Endothelial cell of umbilical vein (primary cell): ENCODE data around the gene BCL10. TPM values are rescaled to one million over a fixed set of nuclear protein-coding genes. Genes with fewer than 3 reads are reported as not detected.
A peak's percentile ranks its signal among the peaks of the same experiment; 100 is the strongest.

Experiments
- BruUV-seq: library from RNA; stranded (reverse); fragments of 400-500 nt; replicated peaks from 2 replicates; lab custom pipeline; 2021; lab: Mats Ljungman, UMichigan
- CTCF ChIA-PET: fragments of 300-600, 350-600 bp; sonication (Branson Sonifier 250); formaldehyde crosslinking; loops from one replicate; lab custom pipeline; 2021; ENCODE audit warnings: antibody characterized with exemption, inconsistent platforms; lab: Charles Lee
- POLR2A ChIA-PET: fragments of 300-600, 350-600 bp; sonication (Branson Sonifier 250); formaldehyde crosslinking; loops from one replicate; lab custom pipeline; 2021; ENCODE audit warnings: antibody characterized with exemption, inconsistent platforms; lab: Charles Lee
- DNase-seq: peaks from one replicate; pipeline ENCODE4 v3.0.0-alpha.2; 2011; ENCODE audit warnings: low read depth, low spot score
- FAIRE-seq: peaks from 2 replicates; lab custom pipeline; 2011; peaks lifted over from hg19 to GRCh38; lab: Jason Lieb, UNC
- H2AFZ ChIP-seq: 2 replicates; pipeline ENCODE4 v1.6.0; 2012; ENCODE audit warnings: low read depth, low read length, control low read depth, inconsistent platforms
- H3K27ac ChIP-seq: 2 replicates; pipeline ENCODE4 v1.5.1; 2011; ENCODE audit warnings: low read depth, mild to moderate bottlenecking, control low read depth, low read length, moderate library complexity; ENCODE audit not compliant: insufficient read depth
- H3K27me3 ChIP-seq, 2 experiments: 2 replicates each; pipeline versions ENCODE4 v1.6.0 to v1.6.1; 2011; ENCODE audit warnings: low read length in 2 of 2, mixed read lengths in 1 of 2; ENCODE audit not compliant: control insufficient read depth in 2 of 2, insufficient read depth in 2 of 2
- H3K36me3 ChIP-seq, 2 experiments: 2 replicates in 1 of 2; 3 replicates in 1 of 2; pipeline ENCODE4 v1.5.1; 2011; ENCODE audit warnings: low read length in 2 of 2, mild to moderate bottlenecking in 1 of 2, moderate library complexity in 1 of 2; ENCODE audit not compliant: control insufficient read depth in 2 of 2, insufficient read depth in 2 of 2; ENCODE audit errors: extremely low read depth in 1 of 2
- H3K4me1 ChIP-seq: 3 replicates; pipeline ENCODE4 v1.5.1; 2011; ENCODE audit warnings: mild to moderate bottlenecking, low read length; ENCODE audit not compliant: control insufficient read depth, insufficient read depth; ENCODE audit errors: extremely low read depth
- H3K4me2 ChIP-seq: 2 replicates; pipeline ENCODE4 v1.6.1; 2011; ENCODE audit warnings: low read length, control low read depth, mixed read lengths; ENCODE audit not compliant: insufficient read depth
- H3K4me3 ChIP-seq, 3 experiments: fragments of 200-600 bp in 1 of 3; sonication (generic), shearing (Covaris generic) in 1 of 3; replicated peaks in 1 of 3; 2 replicates each; pipeline ENCODE4 v1.5.1; 2011 to 2016; ENCODE audit warnings: control low read depth in 3 of 3, low read length in 3 of 3, mild to moderate bottlenecking in 2 of 3, inconsistent platforms in 1 of 3, low read depth in 1 of 3, moderate library complexity in 1 of 3; ENCODE audit not compliant: insufficient read depth in 1 of 3
- H3K79me2 ChIP-seq: 2 replicates; pipeline ENCODE4 v1.6.0; 2012; ENCODE audit warnings: low read length, inconsistent platforms; ENCODE audit not compliant: control insufficient read depth, insufficient read depth
- H3K9ac ChIP-seq: replicated peaks from 2 replicates; pipeline ENCODE3; 2011; ENCODE audit warnings: low read length, control low read depth; ENCODE audit not compliant: insufficient read depth; ENCODE audit errors: extremely low read depth
- H3K9me1 ChIP-seq: replicated peaks from 3 replicates; pipeline ENCODE4 v1.6.0; 2011; ENCODE audit warnings: mild to moderate bottlenecking, low read length; ENCODE audit not compliant: control insufficient read depth, insufficient read depth; ENCODE audit errors: extremely low read depth
- H3K9me3 ChIP-seq: replicated peaks from 2 replicates; pipeline ENCODE4 v1.5.1; 2012; ENCODE audit warnings: low read length, inconsistent platforms; ENCODE audit not compliant: control insufficient read depth, insufficient read depth
- H4K20me1 ChIP-seq: replicated peaks from 2 replicates; pipeline ENCODE3; 2011; ENCODE audit warnings: mild to moderate bottlenecking, low read length; ENCODE audit not compliant: control insufficient read depth, insufficient read depth; ENCODE audit errors: extremely low read depth
- EZH2 ChIP-seq: IDR thresholded peaks from 2 replicates; pipeline ENCODE4 v1.6.1; 2012; ENCODE audit warnings: borderline replicate concordance, low read depth, mild to moderate bottlenecking, moderate library complexity, low read length, inconsistent platforms; ENCODE audit not compliant: severe bottlenecking
- FOS ChIP-seq: IDR thresholded peaks from 2 replicates; pipeline ENCODE4 v1.6.1; 2011; ENCODE audit warnings: mild to moderate bottlenecking, low read length, moderate library complexity, borderline replicate concordance; ENCODE audit not compliant: insufficient read depth
- GATA2 ChIP-seq: IDR thresholded peaks from 2 replicates; pipeline ENCODE4 v1.7.0; 2011; ENCODE audit warnings: low read depth, mild to moderate bottlenecking, moderate library complexity, mixed read lengths, low read length; ENCODE audit not compliant: insufficient read length, insufficient read depth
- JUN ChIP-seq: IDR thresholded peaks from 2 replicates; pipeline ENCODE4 v1.6.1; 2011; ENCODE audit warnings: borderline replicate concordance, low read depth; ENCODE audit not compliant: insufficient read length, insufficient read depth
- MYC ChIP-seq: IDR thresholded peaks from one replicate; pipeline ENCODE4 v1.6.1; 2011; ENCODE audit warnings: mild to moderate bottlenecking, low read depth, low read length
- POLR2A ChIP-seq: IDR thresholded peaks from 2 replicates; pipeline ENCODE4 v1.6.1; 2012; ENCODE audit warnings: low read depth, mild to moderate bottlenecking, control low read depth, low read length
- POLR2AphosphoS5 ChIP-seq: IDR thresholded peaks from 2 replicates; pipeline ENCODE4 v1.6.1; 2012; ENCODE audit warnings: low read depth, mild to moderate bottlenecking, control low read depth, low read length, moderate library complexity; ENCODE audit not compliant: insufficient read depth
- dilution Hi-C: fragments of 300-500 bp; cut with MboI; formaldehyde crosslinking; loops from one replicate; pipeline ENCODE4 v1.15.0; 2019; ENCODE audit warnings: low sequenced_read_pairs; ENCODE audit not compliant: extremely low pct_ligation_motif_present
- intact Hi-C: fragments of 100-400 bp; cut with micrococcal nuclease; formaldehyde crosslinking; loops from one replicate; pipeline ENCODE4 v1.10.0; 2022
- polyA plus RNA-seq, 4 experiments: library from polyadenylated mRNA; depleted of rRNA in 3 of 4; stranded (reverse) in 3 of 4; unstranded in 1 of 4; fragments of >200 nt; gene quantifications; 2 replicates each; pipeline versions ENCODE4 v1.2.1 to v1.2.3, GENCODE V29; 2011 to 2012; ENCODE audit warnings: missing spikeins in 1 of 4
- total RNA-seq: library from RNA; stranded (reverse); gene quantifications from 2 replicates; pipeline ENCODE4 v1.2.3, GENCODE V29; 2021
- TF ChIP-seq, protein P1 (sequence below): IDR thresholded peaks from 2 replicates; pipeline ENCODE4 v1.6.1; 2011; ENCODE audit not compliant: insufficient read depth, insufficient read length
- TF ChIP-seq, protein P2 (sequence below), 2 donors: IDR thresholded peaks; 1 replicate in 1 of 2; 2 replicates in 1 of 2; pipeline ENCODE4 v1.5.1; 2011; ENCODE audit warnings: low read length in 2 of 2, mild to moderate bottlenecking in 2 of 2, moderate library complexity in 2 of 2, control low read depth in 1 of 2, inconsistent platforms in 1 of 2, low read depth in 1 of 2; ENCODE audit not compliant: insufficient read depth in 1 of 2; ENCODE audit errors: extremely low read depth in 1 of 2

The BCL10 gene
- total and polyA plus RNA-seq, 2 donors (not counting 3 experiments of a cell fraction or from before 2014, with no cell fraction given), result 16.1 to 78.6 TPM

DNA sequence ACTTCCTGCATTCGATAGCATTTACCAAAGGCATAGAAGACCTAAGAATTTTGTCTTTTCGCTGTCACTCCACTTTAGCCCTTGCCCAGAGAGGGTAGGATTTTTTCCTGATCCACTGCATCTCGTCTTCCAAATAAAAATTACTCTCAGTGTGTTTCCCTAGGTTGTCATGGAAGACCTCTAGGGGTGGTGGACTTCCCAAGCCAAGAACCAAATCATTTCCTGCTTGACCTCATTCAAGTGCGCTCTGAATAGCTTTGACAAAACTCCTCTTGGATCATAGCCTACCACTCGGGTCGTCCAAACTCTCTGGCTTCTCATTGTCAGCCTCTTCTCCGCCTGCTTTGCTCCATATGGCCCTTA lies 16.5 kb downstream of the BCL10 start:
- H3K4me2 ChIP-seq, result peak overlapping the region; percentile 45
- H3K36me3 ChIP-seq, result peaks cover 7 to 20% of the 10 kb centered on the region in 2 experiments
- dilution Hi-C loops, result no loop called here
- peaks cover 26% of the 10 kb centered on the region for H3K79me2 ChIP-seq
- H2AFZ ChIP-seq, result peak overlapping the region; percentile 22
- FAIRE-seq (peak; percentile 28), DNase-seq (no peak)
- H3K27me3 ChIP-seq, result no peaks in the 10 kb centered on the region
- H3K4me1 ChIP-seq, result peaks cover 29% of the 10 kb centered on the region
- ChIA-PET CTCF (interaction anchor here (0.6 to 15.6 kb wide), 28 partner anchors 9 to 448 kb away, joined by 3 to 520 read pairs (median 4); partner anchors contain the start of genes BCL10, SYDE2 and ZNHIT6), POLR2A (interaction anchor here (1.1 to 1.2 kb wide), 3 partner anchors 17 to 321 kb away, joined by 3 to 7 read pairs (median 4); partner anchors contain the start of gene BCL10)
- peak overlapping the region; percentile 51 for H3K27ac ChIP-seq
- no peaks in the 10 kb centered on the region for H4K20me1 ChIP-seq
- intact Hi-C loops, result loop anchor here (1.0 to 5.0 kb wide), 6 partner anchors 15 to 432 kb away; partner anchors contain the start of gene SYDE2
- TF ChIP-seq GATA2, result no peak
- TF ChIP-seq, protein P1, sequence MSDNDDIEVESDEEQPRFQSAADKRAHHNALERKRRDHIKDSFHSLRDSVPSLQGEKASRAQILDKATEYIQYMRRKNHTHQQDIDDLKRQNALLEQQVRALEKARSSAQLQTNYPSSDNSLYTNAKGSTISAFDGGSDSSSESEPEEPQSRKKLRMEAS, result no peak
- no peak for TF ChIP-seq JUN
- TF ChIP-seq EZH2, result no peak
- no peak for TF ChIP-seq POLR2A
- TF ChIP-seq POLR2AphosphoS5, result no peak
- no peak for TF ChIP-seq FOS
- TF ChIP-seq, protein P2, sequence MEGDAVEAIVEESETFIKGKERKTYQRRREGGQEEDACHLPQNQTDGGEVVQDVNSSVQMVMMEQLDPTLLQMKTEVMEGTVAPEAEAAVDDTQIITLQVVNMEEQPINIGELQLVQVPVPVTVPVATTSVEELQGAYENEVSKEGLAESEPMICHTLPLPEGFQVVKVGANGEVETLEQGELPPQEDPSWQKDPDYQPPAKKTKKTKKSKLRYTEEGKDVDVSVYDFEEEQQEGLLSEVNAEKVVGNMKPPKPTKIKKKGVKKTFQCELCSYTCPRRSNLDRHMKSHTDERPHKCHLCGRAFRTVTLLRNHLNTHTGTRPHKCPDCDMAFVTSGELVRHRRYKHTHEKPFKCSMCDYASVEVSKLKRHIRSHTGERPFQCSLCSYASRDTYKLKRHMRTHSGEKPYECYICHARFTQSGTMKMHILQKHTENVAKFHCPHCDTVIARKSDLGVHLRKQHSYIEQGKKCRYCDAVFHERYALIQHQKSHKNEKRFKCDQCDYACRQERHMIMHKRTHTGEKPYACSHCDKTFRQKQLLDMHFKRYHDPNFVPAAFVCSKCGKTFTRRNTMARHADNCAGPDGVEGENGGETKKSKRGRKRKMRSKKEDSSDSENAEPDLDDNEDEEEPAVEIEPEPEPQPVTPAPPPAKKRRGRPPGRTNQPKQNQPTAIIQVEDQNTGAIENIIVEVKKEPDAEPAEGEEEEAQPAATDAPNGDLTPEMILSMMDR (IDR thresholded peaks at IDR 0.05; ENCODE audit: extremely low read depth in 1 of 2, insufficient read depth in 1 of 2, low read depth in 1 of 2, low read length in 2 of 2), result no peak
- no peak for TF ChIP-seq MYC
- H3K9me1 ChIP-seq, result no peaks in the 10 kb centered on the region
- peak overlapping the region in 2 of 3 experiments; percentile 20 to 82 for H3K4me3 ChIP-seq
- peak overlapping the region; percentile 37 for H3K9ac ChIP-seq
- no peaks in the 10 kb centered on the region for H3K9me3 ChIP-seq
- TSS peak; percentile 85 for BruUV-seq
